ENCODE measurements around the gene CAMK1. TPM values are rescaled to one million over a fixed set of nuclear protein-coding genes. Genes with fewer than 3 reads are reported as not detected.

The CAMK1 gene
- total and polyA plus RNA-seq, 2 donors from 2014 or later = 31.2 to 52.7 TPM

DNA sequence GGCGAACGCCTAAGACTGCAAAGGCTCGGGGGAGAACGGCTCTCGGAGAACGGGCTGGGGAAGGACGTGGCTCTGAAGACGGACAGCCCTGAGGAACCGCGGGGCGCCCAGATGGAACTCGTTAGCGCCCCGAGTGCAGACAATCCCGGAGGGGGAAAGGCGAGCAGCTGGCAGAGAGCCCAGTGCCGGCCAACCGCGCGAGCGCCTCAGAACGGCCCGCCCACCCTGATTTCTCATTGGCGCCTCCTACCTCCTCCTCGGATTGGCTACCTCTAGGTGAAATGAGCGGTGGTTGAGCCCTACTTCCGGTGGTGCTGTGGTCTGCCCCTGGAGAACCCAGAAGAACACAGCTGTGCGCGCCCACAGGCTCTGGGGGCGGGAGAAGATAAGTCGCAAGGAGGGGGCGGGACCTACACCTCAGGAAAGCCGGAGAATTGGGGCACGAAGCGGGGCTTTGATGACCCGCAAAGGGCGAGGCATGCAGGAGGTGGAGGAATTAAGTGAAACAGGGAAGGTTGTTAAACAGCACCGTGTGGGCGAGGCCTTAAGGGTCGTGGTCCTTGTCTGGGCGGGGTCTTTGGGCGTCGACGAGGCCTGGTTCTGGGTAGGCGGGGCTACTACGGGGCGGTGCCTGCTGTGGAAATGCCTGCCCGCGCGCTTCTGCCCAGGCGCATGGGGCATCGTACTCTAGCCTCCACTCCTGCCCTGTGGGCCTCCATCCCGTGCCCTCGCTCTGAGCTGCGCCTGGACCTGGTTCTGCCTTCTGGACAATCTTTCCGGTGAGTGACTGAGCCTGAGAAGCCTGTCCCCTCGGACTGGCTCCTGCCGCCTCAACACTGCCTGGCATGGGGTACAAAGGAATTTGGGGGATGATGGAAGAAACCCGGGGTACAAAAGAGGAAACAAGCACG is 19.8 kb downstream of the CAMK1 start, which contains the start of gene OGG1:
Gene OGG1 (plus strand): TSS at position 308 of the 911 bp plus-strand sequence. CDS start 335 bp downstream, at position 643.
- peaks cover 8 to 43% (median 30%) of the 10 kb centered on the region in 3 donors for H3K36me3 ChIP-seq (ENCODE audit: control insufficient read depth in 2 of 3, insufficient read depth in 3 of 3, low read length in 3 of 3)
- H3K9me3 ChIP-seq (ENCODE audit: control insufficient read depth in 2 of 3, insufficient read depth in 1 of 3, low read length in 3 of 3) = no peaks in the 10 kb centered on the region
- H3K4me3 ChIP-seq (ENCODE audit: low read length in 3 of 3) = peak within 1 kb of the TSS; percentile 85 to 91 (median 87)
- intact Hi-C loops (cut with DNase I) = no loop called here
- H3K9ac ChIP-seq (ENCODE audit: low read length in 3 of 3) = peak within 1 kb of the TSS; percentile 63 to 85 (median 82)
- no peaks in the 10 kb centered on the region for H3K27me3 ChIP-seq (ENCODE audit: control insufficient read depth, insufficient read depth, low read length)
- TF ChIP-seq, protein P1, sequence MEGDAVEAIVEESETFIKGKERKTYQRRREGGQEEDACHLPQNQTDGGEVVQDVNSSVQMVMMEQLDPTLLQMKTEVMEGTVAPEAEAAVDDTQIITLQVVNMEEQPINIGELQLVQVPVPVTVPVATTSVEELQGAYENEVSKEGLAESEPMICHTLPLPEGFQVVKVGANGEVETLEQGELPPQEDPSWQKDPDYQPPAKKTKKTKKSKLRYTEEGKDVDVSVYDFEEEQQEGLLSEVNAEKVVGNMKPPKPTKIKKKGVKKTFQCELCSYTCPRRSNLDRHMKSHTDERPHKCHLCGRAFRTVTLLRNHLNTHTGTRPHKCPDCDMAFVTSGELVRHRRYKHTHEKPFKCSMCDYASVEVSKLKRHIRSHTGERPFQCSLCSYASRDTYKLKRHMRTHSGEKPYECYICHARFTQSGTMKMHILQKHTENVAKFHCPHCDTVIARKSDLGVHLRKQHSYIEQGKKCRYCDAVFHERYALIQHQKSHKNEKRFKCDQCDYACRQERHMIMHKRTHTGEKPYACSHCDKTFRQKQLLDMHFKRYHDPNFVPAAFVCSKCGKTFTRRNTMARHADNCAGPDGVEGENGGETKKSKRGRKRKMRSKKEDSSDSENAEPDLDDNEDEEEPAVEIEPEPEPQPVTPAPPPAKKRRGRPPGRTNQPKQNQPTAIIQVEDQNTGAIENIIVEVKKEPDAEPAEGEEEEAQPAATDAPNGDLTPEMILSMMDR (IDR thresholded peaks at IDR 0.05; ENCODE audit: borderline replicate concordance, extremely low read depth, insufficient read depth) = no peak
- FAIRE-seq (no peak), DNase-seq (peak; percentile 98 to 99 (median 99))
- H3K27ac ChIP-seq (ENCODE audit: low read depth in 2 of 2, low read length in 2 of 2) = peak within 1 kb of the TSS; percentile 89 to 91
- peaks cover 0 to 21% (median 14%) of the 10 kb centered on the region in 3 donors for H3K4me1 ChIP-seq (ENCODE audit: control insufficient read depth in 2 of 3, insufficient read depth in 2 of 3, low read depth in 1 of 3, low read length in 3 of 3)

DNA sequence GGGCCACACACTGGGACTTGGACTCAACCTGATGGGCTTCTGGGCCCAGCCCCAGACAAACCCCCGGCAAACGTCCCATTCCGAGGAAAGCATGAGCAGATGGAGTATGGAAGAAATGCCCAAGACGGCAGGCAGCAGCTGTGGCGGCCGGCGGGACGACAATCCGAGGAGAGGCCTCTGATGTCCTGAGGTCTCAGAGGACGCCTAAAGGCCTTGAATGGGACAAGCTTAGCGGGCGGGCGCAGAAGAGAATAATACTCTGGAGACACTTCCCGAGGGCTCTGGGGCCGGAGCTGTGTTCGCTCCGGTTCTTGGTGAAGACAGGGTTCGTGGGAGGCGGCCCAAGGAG is 20.5 kb downstream of the CAMK1 start:
- TF ChIP-seq, protein P1 (IDR thresholded peaks at IDR 0.05; ENCODE audit: borderline replicate concordance, extremely low read depth, insufficient read depth) = no peak
- Histone ChIP-seq H3K9ac (ENCODE audit: low read length in 3 of 3) (peak overlapping the region; percentile 31 to 67 (median 63)), H3K4me1 (ENCODE audit: control insufficient read depth in 2 of 3, insufficient read depth in 2 of 3, low read depth in 1 of 3, low read length in 3 of 3) (peaks cover 0 to 18% (median 12%) of the 10 kb centered on the region in 3 donors), H3K4me3 (ENCODE audit: low read length in 3 of 3) (peak overlapping the region; percentile 58 to 91 (median 62)), H3K36me3 (ENCODE audit: control insufficient read depth in 2 of 3, insufficient read depth in 3 of 3, low read length in 3 of 3) (peaks cover 8 to 49% (median 32%) of the 10 kb centered on the region in 3 donors), H3K27ac (ENCODE audit: low read depth in 2 of 2, low read length in 2 of 2) (peak overlapping the region; percentile 61 to 89), H3K9me3 (ENCODE audit: control insufficient read depth in 2 of 3, insufficient read depth in 1 of 3, low read length in 3 of 3) (no peaks in the 10 kb centered on the region), H3K27me3 (ENCODE audit: control insufficient read depth, insufficient read depth, low read length) (no peaks in the 10 kb centered on the region)
- FAIRE-seq (no peak), DNase-seq (no peak)
- intact Hi-C loops (cut with DNase I) = no loop called here

DNA sequence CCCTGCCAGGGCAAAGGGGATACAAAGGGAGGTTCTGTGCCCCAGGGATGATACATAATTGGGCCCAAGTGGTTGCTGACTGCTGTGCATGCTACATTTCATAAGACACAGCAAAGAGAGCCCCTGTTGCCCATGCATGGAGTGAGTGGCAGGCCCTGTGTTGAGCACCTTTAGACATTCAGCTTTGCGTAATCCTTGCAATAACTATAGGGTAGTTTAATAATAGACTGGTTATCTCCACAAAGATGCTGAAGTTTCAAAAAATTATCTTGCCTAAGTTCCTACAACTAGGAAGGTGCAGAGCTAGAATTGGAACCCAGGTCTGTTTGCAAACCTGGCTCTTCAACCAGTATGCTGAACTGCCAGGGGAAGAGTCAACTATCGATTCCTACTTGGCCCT is 21.7 kb downstream of the CAMK1 start:
- H3K9ac ChIP-seq (ENCODE audit: low read length in 3 of 3) = no peak overlapping the region
- DNase-seq = no peak
- no peaks in the 10 kb centered on the region for H3K27me3 ChIP-seq (ENCODE audit: control insufficient read depth, insufficient read depth, low read length)
- peaks cover 8 to 61% (median 39%) of the 10 kb centered on the region in 3 donors for H3K36me3 ChIP-seq (ENCODE audit: control insufficient read depth in 2 of 3, insufficient read depth in 3 of 3, low read length in 3 of 3)
- H3K4me3 ChIP-seq (ENCODE audit: low read length in 3 of 3) = no peak overlapping the region
- TF ChIP-seq, protein P1 (IDR thresholded peaks at IDR 0.05; ENCODE audit: borderline replicate concordance, extremely low read depth, insufficient read depth) = no peak
- intact Hi-C loops (cut with DNase I) = no loop called here
- H3K9me3 ChIP-seq (ENCODE audit: control insufficient read depth in 2 of 3, insufficient read depth in 1 of 3, low read length in 3 of 3) = no peaks in the 10 kb centered on the region
- H3K27ac ChIP-seq (ENCODE audit: low read depth in 2 of 2, low read length in 2 of 2) = no peak overlapping the region
- FAIRE-seq = no peak
- H3K4me1 ChIP-seq (ENCODE audit: control insufficient read depth in 2 of 3, insufficient read depth in 2 of 3, low read depth in 1 of 3, low read length in 3 of 3) = peaks cover 0 to 18% (median 11%) of the 10 kb centered on the region in 3 donors

Data from kidney (tissue), 14 donors.